GM12878 (cell line): ENCODE measurements around the gene MPRIP.
"Not testable (repeated sequence)": the region's sequence is repeated elsewhere in the genome, so short reads cannot be mapped to it uniquely, and the experiment has no call there.

Experiments
- EGR1 ChIP-seq, 2 experiments: IDR thresholded peaks; 1 replicate in 1 of 2; 2 replicates in 1 of 2; pipeline ENCODE4 v1.6.1; 2011 to 2012; ENCODE audit warnings: low read depth in 2 of 2, low read length in 2 of 2, borderline replicate concordance in 1 of 2, mild to moderate bottlenecking in 1 of 2, moderate library complexity in 1 of 2
- EP300 ChIP-seq, 2 experiments: fragments of 150-350 bp in 1 of 2; IDR thresholded peaks; 2 replicates each; pipeline ENCODE4 v1.6.1; 2011 to 2012; ENCODE audit warnings: low read depth in 2 of 2, low read length in 2 of 2, borderline replicate concordance in 1 of 2, improper control_type of control experiment in 1 of 2, inconsistent platforms in 1 of 2; ENCODE audit not compliant: control insufficient read depth in 1 of 2
- ESRRA ChIP-seq: IDR thresholded peaks from 2 replicates; pipeline ENCODE4 v1.6.1; 2012; ENCODE audit warnings: mild to moderate bottlenecking, low read length, improper control_type of control experiment
- POLR2AphosphoS5 ChIP-seq: IDR thresholded peaks from 2 replicates; pipeline ENCODE4 v1.6.1; 2011; ENCODE audit warnings: mild to moderate bottlenecking, low read length, inconsistent platforms
- SP1 ChIP-seq: IDR thresholded peaks from one replicate; pipeline ENCODE4 v1.6.1; 2011; ENCODE audit warnings: low read depth, low read length
- TAF1 ChIP-seq: IDR thresholded peaks from 2 replicates; pipeline ENCODE4 v1.6.1; 2011; ENCODE audit warnings: mild to moderate bottlenecking, low read depth, low read length, borderline replicate concordance
- TCF7 ChIP-seq: IDR thresholded peaks from 2 replicates; pipeline ENCODE4 v1.6.1; 2014; ENCODE audit warnings: antibody characterized with exemption, borderline replicate concordance

GRCh38 chr17:17011043-17011907 is 31.0 kb upstream of the MPRIP start:
- TF ChIP-seq TCF7; ESRRA; TAF1; EP300 (IDR thresholded peaks at IDR 0.05; ENCODE audit: borderline replicate concordance in 1 of 2, control insufficient read depth in 1 of 2, low read depth in 2 of 2, low read length in 2 of 2); POLR2AphosphoS5; SP1; EGR1 (IDR thresholded peaks at IDR 0.05; ENCODE audit: borderline replicate concordance in 1 of 2, low read depth in 2 of 2, low read length in 2 of 2): not testable (repeated sequence)
